ENCODE measurements around the gene GABRG3. TPM values are rescaled to one million over a fixed set of nuclear protein-coding genes. Genes with fewer than 3 reads are reported as not detected.

Gene GABRG3
- polyA plus RNA-seq, 12 donors = 0.14 to 1.3 (median 0.29) TPM; not detected in 2

DNA sequence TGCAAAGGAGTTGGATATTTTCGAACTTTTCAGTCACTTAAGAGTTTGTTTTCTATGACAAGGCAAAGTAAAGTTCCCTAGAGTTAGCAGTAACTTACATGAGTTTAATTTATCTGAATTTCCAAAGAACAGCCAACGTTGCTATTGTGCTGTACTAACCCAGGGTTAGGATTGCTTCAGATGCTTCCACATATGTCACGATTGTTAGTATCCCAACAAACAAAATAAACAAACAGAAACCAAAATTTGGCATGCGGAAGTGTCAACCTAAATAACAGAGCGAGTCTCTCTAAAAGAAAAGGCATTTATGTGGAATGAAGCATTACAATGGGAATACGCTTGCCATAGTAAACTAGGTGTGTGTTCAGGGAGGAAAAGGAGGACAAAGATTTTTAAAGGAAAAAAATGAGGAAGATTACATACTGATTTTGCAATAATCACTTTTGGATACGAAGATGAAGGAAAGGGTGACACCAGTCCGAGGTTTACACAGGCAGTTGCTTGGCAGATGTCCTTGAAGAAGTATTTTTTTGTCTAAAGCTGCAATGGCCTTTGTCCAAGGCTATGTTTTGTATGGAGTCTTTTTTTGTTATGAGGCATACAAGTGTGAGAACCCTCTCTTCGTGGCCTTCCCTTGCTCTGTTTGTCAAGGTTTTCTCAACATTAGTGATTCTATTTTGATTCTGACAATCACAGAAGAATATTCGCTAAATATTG is 267.9 kb downstream of the GABRG3 start:
- no peak for DNase-seq

- DNase-seq = no peak
These were observed 271.0 kb downstream of the GABRG3 start for GRCh38 chr15:27241943-27242342.

DNA sequence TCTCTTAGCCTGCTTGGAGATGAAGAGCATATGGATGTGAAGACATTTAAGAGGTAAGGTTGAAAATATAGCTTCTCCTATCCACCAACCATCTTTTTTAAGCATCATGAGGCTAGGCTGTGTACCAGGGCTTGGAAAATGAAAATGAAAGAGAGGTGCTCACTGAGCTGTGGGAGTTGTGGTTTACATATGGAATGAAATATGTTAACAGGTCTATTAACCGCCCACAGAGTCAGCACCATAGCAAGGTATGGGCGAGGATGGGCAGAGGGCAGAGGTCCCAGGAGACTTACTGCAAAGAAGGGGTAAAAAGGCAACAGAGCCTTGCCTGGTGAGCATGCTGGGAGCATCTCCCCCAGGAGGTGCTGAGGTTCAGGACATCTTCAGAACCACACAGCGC is 273.1 kb downstream of the GABRG3 start:
- DNase-seq = no peak

DNA sequence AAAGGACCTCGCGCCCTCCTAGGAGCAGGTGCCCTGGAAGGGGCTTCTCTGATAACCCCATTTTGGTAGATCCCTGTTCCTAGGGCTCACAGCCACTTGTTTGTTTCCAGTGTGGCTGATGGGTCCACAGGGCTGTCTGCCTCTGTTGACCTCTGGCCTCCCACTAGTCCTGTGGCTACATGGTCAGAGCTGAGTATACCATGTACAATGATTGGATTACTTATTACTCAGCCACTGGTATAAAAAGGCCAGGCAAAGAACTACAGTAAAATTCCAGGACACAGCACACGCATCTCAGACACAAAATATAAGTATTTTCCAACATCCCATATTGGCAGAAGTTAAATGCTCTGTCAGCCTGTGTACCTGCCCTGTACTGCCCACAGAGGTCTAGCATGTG is 277.3 kb downstream of the GABRG3 start:
- no peak for DNase-seq

GRCh38 chr15:27249046-27249759 is 278.2 kb downstream of the GABRG3 start:
- DNase-seq = no peak

GRCh38 chr15:27249760-27250109 is 278.8 kb downstream of the GABRG3 start:
- DNase-seq = no peak

GRCh38 chr15:27250223-27250622 is 279.2 kb downstream of the GABRG3 start:
- no peak for DNase-seq

DNA sequence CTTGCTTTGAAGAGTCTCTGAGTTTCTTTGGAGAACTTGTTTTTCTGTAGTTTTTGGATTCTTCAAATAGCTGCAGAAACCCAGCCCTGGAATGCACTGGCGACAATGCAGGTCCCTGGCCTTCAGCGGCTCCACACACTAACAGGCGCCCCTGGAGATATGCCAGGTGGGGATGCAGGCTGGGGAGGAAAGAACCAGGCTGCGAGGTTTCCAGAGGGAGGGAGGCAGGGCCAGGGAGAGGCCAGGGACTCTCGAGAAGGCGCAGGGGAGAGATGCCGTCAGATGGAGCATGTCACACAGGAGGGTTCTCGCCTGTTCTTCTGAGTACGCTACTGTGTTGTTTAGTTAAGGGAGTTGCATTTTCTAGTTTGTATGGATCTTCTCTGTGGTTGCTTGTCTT is 283.1 kb downstream of the GABRG3 start:
- DNase-seq = no peak

DNA sequence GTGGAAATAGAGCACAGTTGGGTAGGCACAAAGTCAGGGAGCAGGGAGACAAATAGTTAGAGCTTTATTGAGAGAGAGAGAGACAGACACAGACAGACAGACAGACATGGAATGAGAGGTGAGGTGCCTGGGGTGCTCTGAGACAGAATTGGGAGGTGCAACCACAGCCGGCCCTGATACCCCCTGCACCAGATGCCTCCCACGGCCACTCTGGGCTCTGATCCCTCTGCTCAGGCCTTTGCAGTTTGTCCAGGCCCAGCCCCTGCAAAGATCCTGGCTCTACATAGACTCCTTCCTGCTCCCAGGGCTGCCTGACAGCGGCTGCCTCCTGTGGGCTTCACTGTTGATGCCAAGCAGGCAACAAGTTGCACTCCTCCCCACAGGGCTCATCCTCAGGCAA is 283.8 kb downstream of the GABRG3 start:
- DNase-seq = no peak

GRCh38 chr15:27256446-27256845 is 285.5 kb downstream of the GABRG3 start:
- no peak for DNase-seq

DNA sequence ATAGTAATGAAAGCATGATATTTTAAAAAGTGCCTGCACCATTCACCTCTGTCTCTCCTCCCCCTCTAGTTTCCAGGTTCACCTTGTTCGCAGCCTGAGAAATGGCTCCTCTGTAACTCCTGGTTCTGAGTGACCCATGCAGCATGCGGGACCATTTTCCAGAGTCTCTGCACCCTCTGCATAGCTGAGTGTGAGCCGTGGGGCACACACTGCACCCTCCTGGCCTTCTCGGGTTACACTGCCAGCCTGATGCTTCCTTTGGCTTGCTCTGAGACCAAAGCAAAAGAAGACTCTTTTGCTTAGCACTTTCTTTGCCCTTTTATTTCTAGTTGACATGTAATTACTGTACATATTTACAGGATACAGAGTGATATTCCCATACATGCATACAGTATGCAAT is 287.3 kb downstream of the GABRG3 start:
- DNase-seq = no peak

DNA sequence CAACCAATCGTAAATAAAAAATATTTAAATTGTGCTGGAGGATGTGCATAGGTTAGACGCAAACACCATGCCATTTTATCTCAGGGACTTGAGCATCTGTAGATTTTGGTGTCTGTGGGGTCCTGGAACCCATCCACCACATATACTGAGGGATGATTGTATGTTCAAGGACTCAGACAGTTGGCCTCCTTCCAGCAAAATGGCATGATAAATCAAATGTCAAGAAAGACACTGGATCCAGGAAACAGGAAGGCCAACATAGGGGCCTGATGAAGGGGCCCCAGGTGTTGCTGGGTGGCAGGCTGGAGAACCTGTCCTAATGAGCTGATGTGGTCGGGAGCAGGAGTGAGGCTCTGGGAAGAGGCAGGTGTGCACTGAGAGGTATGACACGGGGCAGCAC is 289.5 kb downstream of the GABRG3 start:
- DNase-seq = no peak

DNA sequence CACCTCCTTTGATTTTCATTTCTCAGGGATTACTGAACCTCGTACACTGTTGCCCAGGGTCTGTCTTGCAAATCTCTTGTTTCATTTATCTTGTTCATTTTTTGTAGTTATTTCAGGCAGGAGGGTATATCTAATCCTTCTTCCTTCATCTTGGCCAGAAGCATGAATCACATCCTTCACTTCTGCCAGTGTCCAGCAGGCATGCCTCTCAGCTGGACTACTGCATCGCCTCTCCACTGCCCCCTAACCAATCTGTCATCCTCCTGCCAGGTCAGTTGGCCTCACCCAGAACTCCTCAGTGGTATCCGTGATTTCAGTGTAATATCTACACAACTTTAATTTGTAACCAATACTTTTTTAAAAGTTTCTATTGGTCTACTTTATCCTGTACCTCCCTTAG is 297.9 kb downstream of the GABRG3 start:
- DNase-seq = no peak

GRCh38 chr15:27271258-27271657 is 300.3 kb downstream of the GABRG3 start:
- DNase-seq = no peak

GRCh38 chr15:27272427-27272826 is 301.4 kb downstream of the GABRG3 start:
- DNase-seq = no peak

- no peak for DNase-seq
These were observed 302.5 kb downstream of the GABRG3 start for GRCh38 chr15:27273506-27273905.

GRCh38 chr15:27278761-27279160 is 307.8 kb downstream of the GABRG3 start:
- DNase-seq = peak; percentile 24

DNA sequence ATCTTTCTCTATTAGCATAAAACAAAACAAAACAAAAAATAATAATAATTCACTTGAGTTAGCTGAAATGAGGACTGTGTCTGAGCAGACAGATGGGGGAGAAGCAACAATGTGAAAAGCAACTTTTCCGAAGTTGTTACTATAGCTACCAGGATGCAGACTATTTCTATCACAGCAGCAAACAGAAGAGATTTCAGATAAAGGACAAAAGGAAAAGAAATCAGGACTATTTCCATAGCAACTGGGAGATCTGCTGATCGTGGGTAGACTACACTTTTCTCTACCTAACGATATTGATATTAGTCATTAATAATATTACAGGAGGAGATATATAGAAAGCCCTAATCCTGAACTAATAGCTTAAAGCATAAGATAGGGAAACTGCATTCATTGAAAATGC is 321.7 kb downstream of the GABRG3 start:
- DNase-seq = no peak

DNA sequence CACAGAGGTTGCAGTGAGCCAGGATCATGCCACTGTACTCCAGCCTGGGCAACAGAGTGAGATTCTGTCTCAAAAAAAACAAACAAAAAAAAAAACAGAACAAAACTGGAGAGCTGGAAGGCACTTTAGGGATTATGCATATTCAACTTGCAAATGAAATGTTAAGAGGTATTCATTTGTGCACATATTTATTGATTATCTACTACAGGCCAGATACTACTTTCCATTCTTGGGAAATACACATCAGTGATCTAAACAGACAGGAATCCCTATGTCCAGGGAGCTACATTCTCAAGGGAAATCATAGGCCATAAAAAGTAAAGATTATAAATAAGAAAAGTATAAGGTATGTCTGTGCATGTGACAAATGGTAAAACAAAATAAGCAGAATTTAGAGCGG is 322.6 kb downstream of the GABRG3 start:
- no peak for DNase-seq

GRCh38 chr15:27317736-27318135 is 346.8 kb downstream of the GABRG3 start:
- DNase-seq = no peak

- no peak for DNase-seq
These were observed 352.8 kb downstream of the GABRG3 start for GRCh38 chr15:27323801-27324200.

DNA sequence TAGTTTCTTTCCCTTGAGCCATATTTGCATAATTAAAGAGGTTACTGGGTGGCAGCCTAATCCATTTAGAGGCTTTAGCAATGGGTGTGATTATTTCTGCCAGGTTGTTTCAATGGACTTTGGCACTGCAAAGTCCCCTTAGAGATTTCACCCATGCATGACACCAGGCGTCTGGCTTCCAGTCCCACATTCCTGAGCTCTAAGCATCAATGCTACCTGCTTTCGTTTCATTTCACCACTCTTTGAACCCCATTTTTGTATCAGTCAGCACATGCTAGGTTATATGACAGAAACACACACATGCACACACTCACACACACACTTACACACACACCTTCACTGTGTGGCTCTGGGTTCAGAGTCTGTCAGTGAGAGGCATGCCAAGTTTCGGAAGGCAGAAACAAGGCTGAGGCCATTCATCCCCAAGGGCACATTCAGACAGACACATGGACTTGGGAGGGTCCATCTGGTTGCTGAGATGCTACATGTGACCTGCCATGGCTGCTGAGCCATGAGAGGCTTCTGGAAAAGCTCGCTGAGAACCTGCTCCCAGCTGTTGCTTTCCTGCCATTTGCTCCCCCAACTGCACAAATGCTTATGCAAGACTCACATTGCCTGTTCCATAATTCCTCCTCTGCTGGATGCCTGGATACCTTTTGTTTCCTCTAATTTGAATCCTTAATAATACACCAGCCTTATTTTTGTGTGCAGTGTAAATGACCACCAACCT is 354.1 kb downstream of the GABRG3 start:
- DNase-seq = no peak

GRCh38 chr15:27327467-27328025 is 356.6 kb downstream of the GABRG3 start:
- no peak for DNase-seq
